Keratinocyte (primary cell): Measurements from ENCODE around the gene HSDL1.

Experiments
- EZH2 ChIP-seq: IDR thresholded peaks from one replicate; pipeline ENCODE4 v1.6.1; 2012; ENCODE audit warnings: inconsistent platforms, mild to moderate bottlenecking, low read length, moderate library complexity
- TF ChIP-seq, protein P1 (sequence below), 3 experiments: IDR thresholded peaks in 1 of 3; conservative IDR thresholded peaks in 1 of 3; optimal IDR thresholded peaks in 1 of 3; 2 replicates in 2 of 3; 3 replicates in 1 of 3; pipeline versions ENCODE3 to v1.5.1; 2011; ENCODE audit warnings: low read length in 3 of 3, mild to moderate bottlenecking in 3 of 3, moderate library complexity in 2 of 3, control low read depth in 1 of 3, inconsistent platforms in 1 of 3; ENCODE audit not compliant: insufficient read depth in 2 of 3; ENCODE audit errors: extremely low read depth in 1 of 3

DNA sequence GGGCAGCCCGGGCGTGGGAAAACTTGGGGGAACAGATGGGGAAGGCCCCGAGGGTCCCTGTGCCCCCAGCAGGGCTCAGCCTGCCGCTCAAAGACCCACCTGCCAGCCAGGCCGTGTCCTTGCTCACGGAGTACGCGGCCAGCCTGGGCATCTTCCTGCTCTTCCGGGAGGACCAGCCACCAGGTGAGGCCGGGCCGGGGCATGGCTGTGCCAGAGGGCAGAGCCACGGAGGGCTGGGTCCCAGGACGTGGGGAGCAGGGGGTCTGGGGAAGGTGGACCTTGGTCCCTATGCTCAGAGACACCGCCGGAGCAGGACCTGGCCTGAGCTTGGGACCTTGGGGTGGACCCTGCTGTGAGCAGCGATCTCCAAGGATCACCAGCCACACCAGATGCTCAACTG is 46.5 kb upstream of the HSDL1 start:
- TF ChIP-seq, protein P1, sequence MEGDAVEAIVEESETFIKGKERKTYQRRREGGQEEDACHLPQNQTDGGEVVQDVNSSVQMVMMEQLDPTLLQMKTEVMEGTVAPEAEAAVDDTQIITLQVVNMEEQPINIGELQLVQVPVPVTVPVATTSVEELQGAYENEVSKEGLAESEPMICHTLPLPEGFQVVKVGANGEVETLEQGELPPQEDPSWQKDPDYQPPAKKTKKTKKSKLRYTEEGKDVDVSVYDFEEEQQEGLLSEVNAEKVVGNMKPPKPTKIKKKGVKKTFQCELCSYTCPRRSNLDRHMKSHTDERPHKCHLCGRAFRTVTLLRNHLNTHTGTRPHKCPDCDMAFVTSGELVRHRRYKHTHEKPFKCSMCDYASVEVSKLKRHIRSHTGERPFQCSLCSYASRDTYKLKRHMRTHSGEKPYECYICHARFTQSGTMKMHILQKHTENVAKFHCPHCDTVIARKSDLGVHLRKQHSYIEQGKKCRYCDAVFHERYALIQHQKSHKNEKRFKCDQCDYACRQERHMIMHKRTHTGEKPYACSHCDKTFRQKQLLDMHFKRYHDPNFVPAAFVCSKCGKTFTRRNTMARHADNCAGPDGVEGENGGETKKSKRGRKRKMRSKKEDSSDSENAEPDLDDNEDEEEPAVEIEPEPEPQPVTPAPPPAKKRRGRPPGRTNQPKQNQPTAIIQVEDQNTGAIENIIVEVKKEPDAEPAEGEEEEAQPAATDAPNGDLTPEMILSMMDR (optimal IDR thresholded peaks at IDR 0.05 in 1 of 3, IDR thresholded peaks at IDR 0.05 in 1 of 3, conservative IDR thresholded peaks at IDR 0.05 in 1 of 3; ENCODE audit: extremely low read depth in 1 of 3, insufficient read depth in 2 of 3, low read length in 3 of 3): no peak
- TF ChIP-seq EZH2: no peak
